Lower leg skin (tissue), 4 donors: ENCODE data around the gene HSD17B7. TPM values are rescaled to one million over a fixed set of nuclear protein-coding genes. Genes with fewer than 3 reads are reported as not detected.
"Not testable (repeated sequence)": the region's sequence is repeated elsewhere in the genome, so short reads cannot be mapped to it uniquely, and the experiment has no call there.

Source experiments
- DNase-seq, 2 donors: peaks; one replicate each; pipeline ENCODE4 v3.0.0-alpha.2; 2019; ENCODE audit warnings: low spot score in 2 of 2
- H3K4me3 ChIP-seq: fragments of 200-600 bp; sonication (generic); 2 replicates; pipeline ENCODE4 v1.5.1; 2017; ENCODE audit warnings: mild to moderate bottlenecking, low read depth; ENCODE audit not compliant: poor library complexity, severe bottlenecking
- POLR2A ChIP-seq, 2 donors: fragments of 450-650 bp; IDR thresholded peaks; one replicate each; pipeline ENCODE4 v1.6.1; 2016 to 2017; ENCODE audit warnings: antibody characterized with exemption in 2 of 2, mild to moderate bottlenecking in 1 of 2, moderate library complexity in 1 of 2
- WGBS, 2 donors: methylation state at CpG; one replicate each; pipeline ENCODE4 v1.1.5; 2018; 5-methylcytosine and 5-hydroxymethylcytosine counted together
- intact Hi-C: fragments of 100-400 bp; cut with DNase I; formaldehyde crosslinking; loops from one replicate; pipeline ENCODE4 v1.15.0; 2023; ENCODE audit warnings: low total_unique reads
- total RNA-seq, 4 donors: library from RNA; depleted of rRNA; stranded (reverse); fragments of >200 nt; gene quantifications; one replicate each; pipeline ENCODE4 v1.1.0, GENCODE V29; 2016
- TF ChIP-seq, protein P1 (sequence below), 3 donors: fragments of 450-650 bp; IDR thresholded peaks; one replicate each; pipeline ENCODE4 v1.5.1; 2016; ENCODE audit warnings: antibody characterized with exemption in 3 of 3, mild to moderate bottlenecking in 3 of 3, moderate library complexity in 2 of 3

The HSD17B7 gene
- total RNA-seq, 4 donors from 2014 or later: 12.8 to 25.0 (median 17.1) TPM

DNA sequence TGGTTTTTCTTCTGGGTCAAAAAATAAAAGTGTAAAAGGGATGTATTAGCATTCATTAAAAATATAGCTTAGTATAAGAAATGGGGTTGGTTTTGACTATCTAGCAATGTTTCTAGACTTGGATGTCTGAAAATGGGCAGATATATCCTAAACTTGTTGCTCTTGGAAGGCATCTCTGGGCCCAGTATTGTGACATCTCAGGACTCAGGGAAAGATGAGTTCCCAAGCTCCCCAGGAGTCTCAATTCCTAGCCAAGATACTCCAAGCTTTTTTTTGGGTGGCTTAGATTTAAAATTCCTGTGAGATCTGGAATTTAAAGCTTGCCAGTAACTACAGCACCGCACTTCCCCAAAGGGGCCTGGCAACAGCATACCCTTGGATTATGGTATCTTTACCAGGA is 11.5 kb upstream of the HSD17B7 start:
- TF ChIP-seq, protein P1, sequence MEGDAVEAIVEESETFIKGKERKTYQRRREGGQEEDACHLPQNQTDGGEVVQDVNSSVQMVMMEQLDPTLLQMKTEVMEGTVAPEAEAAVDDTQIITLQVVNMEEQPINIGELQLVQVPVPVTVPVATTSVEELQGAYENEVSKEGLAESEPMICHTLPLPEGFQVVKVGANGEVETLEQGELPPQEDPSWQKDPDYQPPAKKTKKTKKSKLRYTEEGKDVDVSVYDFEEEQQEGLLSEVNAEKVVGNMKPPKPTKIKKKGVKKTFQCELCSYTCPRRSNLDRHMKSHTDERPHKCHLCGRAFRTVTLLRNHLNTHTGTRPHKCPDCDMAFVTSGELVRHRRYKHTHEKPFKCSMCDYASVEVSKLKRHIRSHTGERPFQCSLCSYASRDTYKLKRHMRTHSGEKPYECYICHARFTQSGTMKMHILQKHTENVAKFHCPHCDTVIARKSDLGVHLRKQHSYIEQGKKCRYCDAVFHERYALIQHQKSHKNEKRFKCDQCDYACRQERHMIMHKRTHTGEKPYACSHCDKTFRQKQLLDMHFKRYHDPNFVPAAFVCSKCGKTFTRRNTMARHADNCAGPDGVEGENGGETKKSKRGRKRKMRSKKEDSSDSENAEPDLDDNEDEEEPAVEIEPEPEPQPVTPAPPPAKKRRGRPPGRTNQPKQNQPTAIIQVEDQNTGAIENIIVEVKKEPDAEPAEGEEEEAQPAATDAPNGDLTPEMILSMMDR (IDR thresholded peaks at IDR 0.05): no peak
- no peak for TF ChIP-seq POLR2A (IDR thresholded peaks at IDR 0.05)
- no peak for DNase-seq
- WGBS, 2 donors: 92 to 95% methylated on average over 1 of the region's 1 CpG
- intact Hi-C loops: no loop called here
- no peak overlapping the region for H3K4me3 ChIP-seq

DNA sequence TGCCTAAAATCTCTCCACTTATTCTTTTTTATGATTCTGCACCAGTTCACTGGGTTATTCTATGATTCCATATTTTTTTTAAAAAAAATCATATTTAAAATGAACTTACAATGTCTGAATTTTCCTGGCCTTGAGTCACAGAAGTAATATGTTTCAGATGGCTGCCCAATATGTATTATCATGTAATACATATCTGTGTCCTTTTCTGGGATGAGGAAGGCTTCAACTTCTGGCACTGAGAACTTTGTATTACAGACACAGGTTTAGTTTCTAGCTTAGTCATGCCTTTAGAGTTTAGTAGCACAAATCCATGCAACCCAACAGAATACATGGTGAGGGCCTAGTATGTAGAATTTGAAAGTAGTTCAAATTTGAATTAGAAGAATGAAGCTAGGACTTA is 7.8 kb upstream of the HSD17B7 start:
- DNase-seq: no peak
- no peak overlapping the region for H3K4me3 ChIP-seq
- intact Hi-C loops: no loop called here
- no peak for TF ChIP-seq POLR2A (IDR thresholded peaks at IDR 0.05)
- TF ChIP-seq, protein P1 (IDR thresholded peaks at IDR 0.05): no peak

DNA sequence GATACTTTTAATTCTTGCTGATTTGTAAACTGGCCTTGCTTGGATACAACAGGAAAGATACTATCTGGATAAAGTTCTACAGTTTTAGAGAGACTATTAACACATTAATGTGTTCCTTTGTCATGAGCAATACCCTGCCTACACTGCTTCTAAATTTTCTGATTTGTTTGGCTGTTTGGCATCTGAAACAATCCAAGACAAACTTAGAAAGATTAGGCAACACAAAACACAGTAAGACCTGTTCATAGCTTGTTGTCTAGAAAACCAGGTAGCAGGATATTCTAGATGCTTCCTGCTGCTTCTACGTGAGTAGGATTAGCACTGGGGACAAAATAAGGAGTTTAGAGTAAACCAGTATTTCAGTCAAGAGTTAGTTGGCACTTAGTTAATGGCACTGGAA is 5.6 kb upstream of the HSD17B7 start:
- DNase-seq, H3K4me3 ChIP-seq, intact Hi-C loops: not testable (repeated sequence)
- WGBS, 2 donors: 73 to 93% methylated on average over 1 of the region's 1 CpG

DNA sequence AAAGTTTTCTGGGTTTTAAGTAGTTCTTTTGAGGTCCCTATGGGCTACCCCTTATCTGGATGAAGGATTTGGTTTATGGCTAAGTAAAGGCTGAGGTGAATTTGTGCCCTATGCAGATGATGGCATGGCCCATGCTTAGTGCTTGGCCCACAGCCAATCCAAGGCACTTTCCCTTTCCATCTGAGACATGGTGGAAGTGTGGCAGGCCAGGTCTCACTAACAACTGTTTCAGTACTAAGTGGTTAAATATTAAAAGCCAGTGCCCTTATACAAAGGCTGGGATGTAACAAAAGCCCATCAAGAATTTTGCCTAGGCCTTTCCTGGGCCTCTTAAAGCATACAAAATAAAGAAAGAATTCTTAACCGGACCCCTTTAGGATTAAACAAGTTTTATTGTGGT is 1.7 kb upstream of the HSD17B7 start:
- intact Hi-C loops: not testable (repeated sequence)

DNA sequence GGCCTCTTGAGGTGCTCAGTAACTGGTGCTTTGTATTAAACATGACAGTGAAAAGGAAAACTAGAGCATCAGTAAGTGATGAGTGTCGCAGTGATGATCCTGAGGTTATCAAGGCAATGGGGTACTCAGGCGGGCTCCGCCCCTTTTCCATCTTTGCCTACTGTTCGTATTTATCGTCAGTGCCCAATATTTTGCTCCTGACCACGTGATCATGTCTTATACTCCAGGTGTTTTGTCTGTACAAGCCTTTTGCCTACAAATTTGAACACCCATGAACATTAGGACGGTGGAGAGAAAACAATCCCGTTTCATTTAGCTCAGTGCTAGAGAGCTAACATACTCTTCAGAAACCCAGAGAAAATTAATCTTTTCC is 469 bp downstream of the HSD17B7 start:
- WGBS, 2 donors: 0 to 1% methylated on average over 6 to 8 of the region's 8 CpGs
- peak in 1 of 2 donors; percentile 25 for DNase-seq
- intact Hi-C loops: not testable (repeated sequence)
- H3K4me3 ChIP-seq: peak overlapping the region; percentile 28

More for the DNA sequence above, 1.7 kb upstream of the HSD17B7 start:
- 94 to 100% methylated on average over 1 of the region's 1 CpG for WGBS, 2 donors
- not testable (repeated sequence) for DNase-seq, H3K4me3 ChIP-seq

DNA sequence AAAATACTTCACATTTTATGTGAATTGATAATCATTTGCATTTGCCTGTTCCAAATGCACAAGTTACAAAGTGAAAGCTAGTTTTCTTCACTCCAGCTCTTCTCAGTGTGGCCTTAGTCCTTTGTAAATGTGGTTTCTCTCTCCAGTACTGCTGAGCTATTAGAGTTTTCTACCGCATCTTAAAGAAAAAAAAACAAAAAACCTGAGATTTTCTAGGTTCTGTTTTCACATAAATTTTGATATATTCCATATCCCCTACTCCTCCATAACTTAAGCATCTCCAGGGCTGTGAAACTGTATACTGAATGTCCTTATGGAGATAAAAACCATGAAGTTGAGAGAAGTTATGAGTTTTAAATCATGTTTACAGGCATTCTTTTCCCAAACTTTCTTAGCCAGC is 3.8 kb downstream of the HSD17B7 start:
- 85% methylated on average over 1 of the region's 1 CpG for WGBS, 2 donors
- not testable (repeated sequence) for DNase-seq

DNA sequence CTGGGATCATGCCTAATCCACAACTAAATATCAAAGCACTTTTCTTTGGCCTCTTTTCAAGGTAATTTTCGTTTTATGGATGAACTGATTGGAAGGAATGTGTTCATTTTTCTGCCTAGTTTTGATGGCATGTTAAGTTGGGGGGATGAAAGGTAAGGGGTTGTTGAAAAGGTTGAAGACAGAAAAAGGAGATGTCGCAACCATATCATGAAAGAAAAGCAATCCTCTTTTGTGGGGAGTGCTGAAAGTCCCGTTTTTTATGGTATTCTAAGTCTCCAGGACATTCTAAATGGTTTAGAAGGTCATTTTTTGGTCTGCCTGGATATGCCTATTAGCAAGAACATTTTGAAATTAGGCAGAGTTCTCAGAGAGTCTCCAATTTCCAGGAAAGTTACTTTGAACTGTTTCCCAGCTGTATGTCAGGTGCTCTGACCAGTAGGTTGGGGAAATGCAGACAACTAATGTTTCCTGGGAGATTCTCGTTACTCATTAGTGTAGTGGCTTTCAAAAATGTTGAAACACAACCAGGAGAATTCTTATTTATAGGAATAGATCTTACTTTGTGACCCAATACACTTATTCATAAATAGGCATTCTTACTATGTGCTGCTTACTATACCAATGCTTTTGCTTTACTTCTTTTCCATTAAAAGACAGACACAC is 6.2 kb downstream of the HSD17B7 start:
- DNase-seq, intact Hi-C loops, H3K4me3 ChIP-seq: not testable (repeated sequence)
- 61 to 63% methylated on average over 4 of the region's 4 CpGs for WGBS, 2 donors

More for the DNA sequence above, 3.8 kb downstream of the HSD17B7 start:
- H3K4me3 ChIP-seq, intact Hi-C loops: not testable (repeated sequence)

DNA sequence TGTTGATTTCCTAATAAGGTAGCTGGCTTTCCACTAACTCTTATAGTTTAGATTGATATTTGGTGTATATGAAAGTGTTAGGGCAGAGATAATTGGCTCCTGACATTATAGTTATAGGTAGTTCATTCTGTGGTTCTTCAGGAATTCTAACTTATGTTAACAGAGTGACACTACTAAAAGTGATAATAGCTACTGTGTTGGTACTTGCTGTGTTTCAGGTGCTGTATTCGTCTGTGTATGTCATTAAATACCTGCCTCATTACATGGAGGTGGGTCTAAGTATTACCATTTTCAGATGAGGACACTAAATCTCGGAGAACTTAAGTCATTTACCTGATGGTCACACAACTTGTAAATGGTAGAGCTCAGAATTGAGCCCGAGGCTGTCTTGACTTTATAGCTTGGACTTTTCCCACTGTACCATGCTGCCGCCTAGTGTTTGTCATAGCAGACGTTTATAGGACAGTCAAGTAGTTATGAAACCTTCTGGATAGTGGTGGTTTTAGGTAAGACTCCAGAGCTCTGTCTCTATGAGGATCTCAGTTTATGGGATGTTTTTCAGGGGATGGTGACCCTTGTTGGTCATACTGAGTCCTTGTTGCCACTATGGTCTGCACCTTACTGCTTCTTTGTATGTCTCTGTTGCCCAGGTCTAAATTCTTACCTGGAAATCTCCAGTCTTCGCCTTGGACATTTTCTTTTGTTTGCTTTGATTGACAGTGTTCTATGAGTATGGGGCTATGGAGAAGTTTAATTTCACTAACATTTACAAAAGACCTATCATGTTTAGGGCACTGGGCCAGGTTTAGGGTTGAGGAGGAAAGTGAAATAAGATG is 9.7 kb downstream of the HSD17B7 start:
- TF ChIP-seq, protein P1 (IDR thresholded peaks at IDR 0.05): peak in 1 of 3 donors; percentile 22
- intact Hi-C loops, H3K4me3 ChIP-seq: not testable (repeated sequence)
- 46 to 50% methylated on average over 6 of the region's 6 CpGs for WGBS, 2 donors
- DNase-seq: peak in 1 of 2 donors; percentile 66

DNA sequence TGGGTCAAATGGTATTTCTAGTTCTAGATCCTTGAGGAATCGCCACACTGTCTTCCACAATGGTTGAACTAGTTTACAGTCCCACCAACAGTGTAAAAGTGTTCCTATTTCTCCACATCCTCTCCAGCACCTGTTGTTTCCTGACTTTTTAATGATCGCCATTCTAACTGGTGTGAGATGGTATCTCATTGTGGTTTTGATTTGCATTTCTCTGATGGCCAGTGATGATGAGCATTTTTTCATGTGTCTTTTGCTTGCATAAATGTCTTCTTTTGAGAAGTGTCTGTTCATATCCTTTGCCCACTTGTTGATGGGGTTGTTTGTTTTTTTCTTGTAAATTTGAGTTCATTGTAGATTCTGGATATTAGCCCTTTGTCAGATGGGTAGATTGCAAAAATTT is 17.0 kb downstream of the HSD17B7 start:
- DNase-seq, H3K4me3 ChIP-seq, intact Hi-C loops: not testable (repeated sequence)
- WGBS, 2 donors: 93 to 100% methylated on average over 1 to 2 of the region's 2 CpGs

DNA sequence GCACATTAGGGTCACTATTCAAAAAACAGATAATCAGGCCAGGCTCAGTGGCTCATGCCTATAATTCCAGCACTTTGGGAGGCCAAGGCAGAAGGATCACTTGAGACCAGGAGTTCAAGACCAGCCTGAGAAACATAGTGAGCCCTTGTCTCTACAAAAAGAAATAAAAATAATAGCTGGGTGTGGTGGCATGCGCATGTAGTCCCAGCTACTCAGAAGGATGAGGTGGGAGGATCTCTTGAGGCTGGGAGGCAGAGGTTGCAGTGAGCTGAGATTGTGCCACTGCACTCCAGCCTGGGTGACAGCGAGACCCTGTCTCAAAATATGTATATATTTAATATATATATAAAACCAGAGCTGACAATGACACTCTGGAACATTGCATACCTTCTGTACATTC is 21.9 kb downstream of the HSD17B7 start:
- DNase-seq, intact Hi-C loops, H3K4me3 ChIP-seq: not testable (repeated sequence)
- 94 to 100% methylated on average over 2 of the region's 2 CpGs for WGBS, 2 donors

DNA sequence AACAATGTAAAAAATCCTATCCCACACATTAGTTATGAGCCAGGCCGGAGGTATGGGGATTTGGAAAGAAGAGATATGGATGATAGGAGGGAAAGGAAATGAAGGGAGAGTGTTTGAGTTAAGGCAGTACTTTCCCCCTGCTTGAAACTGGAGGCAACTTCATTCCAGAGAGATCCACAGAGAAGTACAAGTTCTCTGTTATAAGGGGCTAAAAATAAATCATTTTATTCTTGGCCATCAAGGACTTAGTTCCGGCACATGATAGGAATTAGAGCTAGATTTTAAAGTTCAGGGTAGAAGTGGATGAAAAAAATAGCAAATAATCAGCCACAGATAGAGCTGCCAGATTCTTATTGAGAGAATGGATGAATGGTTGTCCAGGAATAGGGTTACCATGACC is 27.6 kb downstream of the HSD17B7 start:
- H3K4me3 ChIP-seq, DNase-seq, intact Hi-C loops: not testable (repeated sequence)
- WGBS, 2 donors: 81 to 91% methylated on average over 2 of the region's 2 CpGs

DNA sequence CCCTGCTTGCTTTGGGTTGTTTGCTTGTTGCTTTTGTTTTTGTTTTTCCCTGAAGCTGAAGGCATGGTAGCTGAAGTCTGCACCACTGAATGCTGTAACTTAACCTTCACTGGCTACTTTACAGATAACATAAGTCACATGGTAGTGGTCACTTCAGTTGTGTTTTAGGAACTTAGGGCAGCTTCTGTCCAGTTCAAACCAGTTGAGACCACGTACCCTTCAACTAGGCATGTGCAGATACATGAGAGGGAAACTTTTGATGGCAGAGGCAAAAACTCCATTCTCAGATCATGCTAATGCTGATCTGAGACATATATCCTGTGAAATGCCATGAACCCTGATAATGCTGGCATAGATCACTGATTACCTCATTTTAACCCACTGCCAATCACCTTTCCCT is 28.2 kb downstream of the HSD17B7 start:
- intact Hi-C loops, DNase-seq, H3K4me3 ChIP-seq: not testable (repeated sequence)
- 83 to 100% methylated on average over 1 of the region's 1 CpG for WGBS, 2 donors
